ENCODE measurements around the gene ZFPM1.

DNA sequence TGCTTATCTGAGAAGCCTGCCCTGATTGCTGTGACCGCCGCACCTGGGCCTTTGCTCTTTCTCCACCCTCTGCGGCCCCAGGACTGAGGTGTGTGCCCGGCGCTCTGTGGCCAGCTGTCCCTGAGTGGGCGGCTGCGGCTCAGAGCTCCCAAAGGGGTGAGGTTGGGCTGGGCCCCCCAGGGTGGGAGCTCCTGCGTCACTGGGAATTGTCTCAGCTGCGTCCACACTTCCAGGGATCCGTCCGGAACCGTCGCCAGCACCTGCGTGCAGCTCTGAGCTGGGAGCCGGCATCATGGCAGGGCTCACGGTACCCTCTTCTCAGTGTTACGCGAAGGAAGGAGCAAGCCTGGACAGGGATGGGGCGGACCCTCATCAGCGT is 46.0 kb upstream of the ZFPM1 start:
- TF ChIP-seq CTCF (IDR thresholded peaks at IDR 0.05; ENCODE audit: low read depth, low read length) (no peak), EZH2phosphoT487 (IDR thresholded peaks at IDR 0.05; ENCODE audit: low read depth) (no peak)

Measured in OCI-LY3 (cell line).